Measurements from ENCODE around the gene SPTBN2. TPM values are rescaled to one million over a fixed set of nuclear protein-coding genes. Genes with fewer than 3 reads are reported as not detected.
"Not testable (repeated sequence)": the region's sequence is repeated elsewhere in the genome, so short reads cannot be mapped to it uniquely, and the experiment has no call there.

Gene SPTBN2
- total RNA-seq, 4 donors from 2014 or later, result 1.6 to 14.4 (median 8.6) TPM

- no peak for ATAC-seq (ENCODE audit: low FRiP score)
- DNase-seq (ENCODE audit: low spot score), result no peak
Observed at GRCh38 chr11:66649903-66650302, 79.1 kb downstream of the SPTBN2 start.

GRCh38 chr11:66646828-66647227, 82.2 kb downstream of the SPTBN2 start:
- no peak for TF ChIP-seq CTCF (IDR thresholded peaks at IDR 0.05)
- ATAC-seq (ENCODE audit: low FRiP score), result no peak
- DNase-seq (ENCODE audit: low spot score), result no peak

More at GRCh38 chr11:66649903-66650302, 79.1 kb downstream of the SPTBN2 start:
- no peak for TF ChIP-seq CTCF (IDR thresholded peaks at IDR 0.05)

GRCh38 chr11:66643745-66644437, 85.1 kb downstream of the SPTBN2 start:
- no peak for TF ChIP-seq CTCF (IDR thresholded peaks at IDR 0.05)
- ATAC-seq (ENCODE audit: low FRiP score), result no peak
- no peak for DNase-seq (ENCODE audit: low spot score)

- ATAC-seq (ENCODE audit: low FRiP score), result no peak
- no peak for DNase-seq (ENCODE audit: low spot score)
- no peak for TF ChIP-seq CTCF (IDR thresholded peaks at IDR 0.05)
Observed at GRCh38 chr11:66641834-66642233, 87.2 kb downstream of the SPTBN2 start.

- DNase-seq (ENCODE audit: low spot score); ATAC-seq (ENCODE audit: low FRiP score): not testable (repeated sequence)
Observed at GRCh38 chr11:66639814-66640340, 89.1 kb downstream of the SPTBN2 start.

- no peak for DNase-seq (ENCODE audit: low spot score)
- TF ChIP-seq CTCF (IDR thresholded peaks at IDR 0.05), result no peak
- no peak for ATAC-seq (ENCODE audit: low FRiP score)
Observed at GRCh38 chr11:66639066-66639813, 89.8 kb downstream of the SPTBN2 start.

GRCh38 chr11:66638177-66639065, 90.6 kb downstream of the SPTBN2 start, which contains the start of gene RBM4:
Gene RBM4 (plus strand): TSS chr11:66638703. CDS start chr11:66639712, 1,009 bp downstream.
- ATAC-seq (ENCODE audit: low FRiP score) (peak; percentile 98), DNase-seq (ENCODE audit: low spot score) (peak; percentile 85)
- TF ChIP-seq CTCF (IDR thresholded peaks at IDR 0.05), result no peak

All from omental fat pad (tissue), 4 donors.